ENCODE data around the gene XKR7. TPM values are rescaled to one million over a fixed set of nuclear protein-coding genes. Genes with fewer than 3 reads are reported as not detected.
"Not testable (repeated sequence)": the region's sequence is repeated elsewhere in the genome, so short reads cannot be mapped to it uniquely, and the experiment has no call there.

Gene XKR7
- total RNA-seq = under 1 TPM in 1 of 4 donors, not detected in 3; under 0.01 TPM

GRCh38 chr20:31967830-31968249 lies at the start of gene XKR7:
Gene XKR7, plus strand, starts transcription at chr20:31968151. Its CDS starts 25 bp downstream, at chr20:31968176.
- in situ Hi-C loops (cut with MboI; ENCODE audit: low pct_ligation_motif_present in 1 of 4, low pct_unique_long_range_greater_than_20kb in 1 of 4, low sequenced_read_pairs in 3 of 4) (loop anchor here in 1 of 4 donors (10.0 kb wide), 1 partner anchor 113 kb away; no protein-coding TSS in a partner anchor), intact Hi-C loops (cut with DNase I; ENCODE audit: low total_unique reads) (no loop called here)
- peak within 1 kb of the TSS in 1 of 4 donors; percentile 39 for H3K4me3 ChIP-seq
- 2% methylated on average over 9 of the region's 38 CpGs; no CpG with 5 or more reads in 1 of the 2 donors for WGBS, 2 donors (ENCODE audit: low coverage in 1 of 2)
- no peak for TF ChIP-seq EP300 (IDR thresholded peaks at IDR 0.05; ENCODE audit: low read depth)
- no peak for TF ChIP-seq POLR2AphosphoS5 (IDR thresholded peaks at IDR 0.05)
- TF ChIP-seq POLR2A (IDR thresholded peaks at IDR 0.05) = no peak
- no peak for TF ChIP-seq CTCF (IDR thresholded peaks at IDR 0.05)
- peaks cover 0 to 4% (median 0%) of the 10 kb centered on the region in 4 donors for H3K4me1 ChIP-seq
- H3K27ac ChIP-seq = no peak within 1 kb of the TSS
- no peak for DNase-seq
- no peaks in the 10 kb centered on the region for H3K36me3 ChIP-seq
- H3K9me3 ChIP-seq = no peaks in the 10 kb centered on the region
- H3K27me3 ChIP-seq = peaks cover 64% of the 10 kb centered on the region

GRCh38 chr20:31918466-31919105 lies 49.4 kb upstream of the XKR7 start:
- Histone ChIP-seq H3K9me3 (no peaks in the 10 kb centered on the region), H3K4me1 (no peaks in the 10 kb centered on the region), H3K27me3 (peaks cover 4% of the 10 kb centered on the region), H3K36me3 (no peaks in the 10 kb centered on the region), H3K27ac (no peak overlapping the region), H3K4me3 (no peak overlapping the region)
- WGBS, 2 donors (ENCODE audit: low coverage in 1 of 2) = 66 to 70% methylated on average over 4 to 7 of the region's 7 CpGs
- no peak for TF ChIP-seq POLR2A (IDR thresholded peaks at IDR 0.05)
- no peak for TF ChIP-seq POLR2AphosphoS5 (IDR thresholded peaks at IDR 0.05)
- no peak for TF ChIP-seq CTCF (IDR thresholded peaks at IDR 0.05)
- TF ChIP-seq EP300 (IDR thresholded peaks at IDR 0.05; ENCODE audit: low read depth) = no peak
- intact Hi-C loops (cut with DNase I; ENCODE audit: low total_unique reads) = no loop called here
- in situ Hi-C loops (cut with MboI; ENCODE audit: low pct_ligation_motif_present in 1 of 4, low pct_unique_long_range_greater_than_20kb in 1 of 4, low sequenced_read_pairs in 3 of 4) = no loop called here
- no peak for DNase-seq

GRCh38 chr20:31919410-31920155 lies 48.4 kb upstream of the XKR7 start:
- Histone ChIP-seq H3K27me3 (peaks cover 4% of the 10 kb centered on the region), H3K4me3 (no peak overlapping the region), H3K27ac (no peak overlapping the region), H3K36me3 (no peaks in the 10 kb centered on the region), H3K4me1 (no peaks in the 10 kb centered on the region), H3K9me3 (no peaks in the 10 kb centered on the region)
- DNase-seq = no peak
- in situ Hi-C loops (cut with MboI; ENCODE audit: low pct_ligation_motif_present in 1 of 4, low pct_unique_long_range_greater_than_20kb in 1 of 4, low sequenced_read_pairs in 3 of 4) = no loop called here
- TF ChIP-seq POLR2A (IDR thresholded peaks at IDR 0.05) (no peak), EP300 (IDR thresholded peaks at IDR 0.05; ENCODE audit: low read depth) (no peak), POLR2AphosphoS5 (IDR thresholded peaks at IDR 0.05) (no peak)
- WGBS, 2 donors (ENCODE audit: low coverage in 1 of 2) = 65 to 80% methylated on average over 2 to 6 of the region's 6 CpGs
- intact Hi-C loops (cut with DNase I; ENCODE audit: low total_unique reads) = no loop called here

GRCh38 chr20:31920275-31920855 lies 47.6 kb upstream of the XKR7 start:
- WGBS, 2 donors (ENCODE audit: low coverage in 1 of 2) = 77% methylated on average over 11 of the region's 11 CpGs; no CpG with 5 or more reads in 1 of the 2 donors
- no peaks in the 10 kb centered on the region for H3K36me3 ChIP-seq
- intact Hi-C loops (cut with DNase I; ENCODE audit: low total_unique reads) (no loop called here), in situ Hi-C loops (cut with MboI; ENCODE audit: low pct_ligation_motif_present in 1 of 4, low pct_unique_long_range_greater_than_20kb in 1 of 4, low sequenced_read_pairs in 3 of 4) (no loop called here)
- no peak overlapping the region for H3K4me3 ChIP-seq
- no peak overlapping the region for H3K27ac ChIP-seq
- H3K4me1 ChIP-seq = no peaks in the 10 kb centered on the region
- peaks cover 4% of the 10 kb centered on the region for H3K27me3 ChIP-seq
- TF ChIP-seq POLR2A (IDR thresholded peaks at IDR 0.05) (no peak), EP300 (IDR thresholded peaks at IDR 0.05; ENCODE audit: low read depth) (no peak), POLR2AphosphoS5 (IDR thresholded peaks at IDR 0.05) (no peak), CTCF (IDR thresholded peaks at IDR 0.05) (no peak)
- no peaks in the 10 kb centered on the region for H3K9me3 ChIP-seq
- DNase-seq = no peak

- H3K27me3 ChIP-seq; in situ Hi-C loops (cut with MboI; ENCODE audit: low pct_ligation_motif_present in 1 of 4, low pct_unique_long_range_greater_than_20kb in 1 of 4, low sequenced_read_pairs in 3 of 4); H3K36me3 ChIP-seq; H3K27ac ChIP-seq; intact Hi-C loops (cut with DNase I; ENCODE audit: low total_unique reads); H3K9me3 ChIP-seq; DNase-seq; H3K4me3 ChIP-seq; H3K4me1 ChIP-seq: not testable (repeated sequence)
- WGBS, 2 donors (ENCODE audit: low coverage in 1 of 2) = 84 to 100% methylated on average over 3 to 5 of the region's 5 CpGs
These were observed 46.5 kb upstream of the XKR7 start for GRCh38 chr20:31921480-31921879.

All from transverse colon (tissue), 4 donors.